Mesodermal cell (in vitro differentiated cells): Measurements from ENCODE around the gene IGFBPL1.

Experiments
- H3K27ac ChIP-seq: 2 replicates; pipeline ENCODE4 v1.7.0; 2013; ENCODE audit warnings: mild to moderate bottlenecking, low read depth, low read length, moderate library complexity; ENCODE audit not compliant: severe bottlenecking
- H3K36me3 ChIP-seq: 2 replicates; pipeline ENCODE4 v1.7.1; 2013; ENCODE audit warnings: mild to moderate bottlenecking, low read length, moderate library complexity; ENCODE audit not compliant: control insufficient read depth, insufficient read depth
- H3K4me1 ChIP-seq: one replicate; pipeline ENCODE4 v1.7.1; 2013; ENCODE audit warnings: mild to moderate bottlenecking, low read length; ENCODE audit not compliant: insufficient read depth, control insufficient read depth, poor library complexity, severe bottlenecking
- H3K4me3 ChIP-seq: 2 replicates; pipeline ENCODE4 v1.7.0; 2013; ENCODE audit warnings: low read length, control low read depth, mild to moderate bottlenecking; ENCODE audit not compliant: insufficient read depth, poor library complexity, severe bottlenecking; ENCODE audit errors: extremely low read depth
- H3K9me3 ChIP-seq: 2 replicates; pipeline ENCODE4 v1.7.1; 2013; ENCODE audit warnings: mild to moderate bottlenecking, low read length, moderate library complexity; ENCODE audit not compliant: control insufficient read depth
- WGBS, 2 experiments: methylation state at CpG; one replicate each; pipeline ENCODE4 v1.1.5; 2013; ENCODE audit warnings: missing lambda C conversion rate in 2 of 2; ENCODE audit not compliant: insufficient coverage in 2 of 2; 5-methylcytosine and 5-hydroxymethylcytosine counted together

The IGFBPL1 gene

DNA sequence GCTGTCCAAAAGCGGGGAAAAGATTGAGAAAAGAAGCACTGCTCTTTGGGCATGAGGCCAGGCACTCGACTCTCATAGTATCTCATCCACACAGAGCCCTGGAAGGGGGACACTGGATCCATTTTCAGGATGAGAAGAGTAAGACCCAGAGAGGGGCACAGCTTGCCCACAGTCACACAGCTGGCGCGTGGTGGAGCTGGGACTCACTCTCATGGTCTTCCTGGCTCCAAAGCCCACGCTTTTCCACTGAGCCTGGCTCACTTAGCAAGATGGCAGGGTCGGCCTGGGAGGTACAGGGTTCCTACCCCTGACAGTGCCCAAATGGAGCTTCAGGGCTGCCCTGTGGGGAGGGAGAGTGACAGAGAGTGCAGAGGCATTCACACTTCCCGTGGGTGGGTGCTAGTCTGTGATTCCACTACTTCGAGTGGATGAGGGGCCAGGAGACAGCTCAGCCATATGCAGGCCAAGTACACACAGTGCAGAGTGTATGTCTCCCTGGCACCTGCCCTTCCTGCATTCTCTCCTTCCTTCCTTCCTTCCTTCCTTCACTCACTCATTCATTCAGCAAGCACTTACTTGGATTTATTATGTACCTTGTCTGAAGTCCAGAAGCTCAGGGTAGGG lies 18.3 kb upstream of the IGFBPL1 start:
- 85 to 86% methylated on average over 4 to 7 of the region's 8 CpGs for WGBS, 2 experiments
- Histone ChIP-seq H3K27ac (no peak overlapping the region), H3K4me1 (peaks cover 11% of the 10 kb centered on the region), H3K4me3 (no peak overlapping the region), H3K36me3 (no peaks in the 10 kb centered on the region), H3K9me3 (no peaks in the 10 kb centered on the region)

DNA sequence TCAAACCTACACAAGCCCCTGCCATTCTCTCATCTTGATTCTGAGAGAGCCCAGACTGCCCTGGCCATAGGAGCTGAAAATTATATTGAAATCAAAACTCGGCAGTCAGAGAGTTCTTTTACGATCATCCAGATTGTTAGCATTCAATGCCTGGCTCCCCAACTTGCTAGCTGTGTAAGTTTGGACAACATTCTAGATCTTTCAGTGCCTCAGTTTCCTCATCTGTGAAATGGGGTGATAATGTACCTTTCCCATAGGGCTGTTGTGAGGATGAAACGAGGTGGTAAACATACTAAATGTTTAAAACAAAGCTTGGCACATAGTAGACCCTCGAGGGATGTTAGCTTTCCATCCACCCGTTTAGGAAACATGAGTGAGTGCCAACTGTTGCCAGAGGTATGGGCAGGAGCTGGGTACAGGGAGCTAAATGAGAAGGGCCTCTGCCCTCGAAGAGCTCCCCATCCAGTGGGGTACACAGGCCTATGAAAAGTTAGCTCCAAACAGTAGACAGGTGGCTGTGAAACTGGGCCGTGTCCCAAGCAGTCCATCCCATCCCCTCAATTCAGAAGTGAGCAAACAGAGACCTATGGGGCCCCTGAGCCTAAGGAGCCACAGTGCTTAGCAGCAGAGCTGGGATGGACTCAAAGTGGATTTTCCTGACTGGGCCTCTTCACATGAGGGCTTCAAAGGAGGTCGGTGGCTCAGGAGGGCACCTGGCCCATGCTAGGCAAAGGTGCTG lies 17.3 kb upstream of the IGFBPL1 start:
- Histone ChIP-seq H3K27ac (no peak overlapping the region), H3K4me1 (peaks cover 18% of the 10 kb centered on the region), H3K9me3 (no peaks in the 10 kb centered on the region), H3K4me3 (no peak overlapping the region), H3K36me3 (no peaks in the 10 kb centered on the region)
- 88 to 90% methylated on average over 6 to 7 of the region's 8 CpGs for WGBS, 2 experiments

DNA sequence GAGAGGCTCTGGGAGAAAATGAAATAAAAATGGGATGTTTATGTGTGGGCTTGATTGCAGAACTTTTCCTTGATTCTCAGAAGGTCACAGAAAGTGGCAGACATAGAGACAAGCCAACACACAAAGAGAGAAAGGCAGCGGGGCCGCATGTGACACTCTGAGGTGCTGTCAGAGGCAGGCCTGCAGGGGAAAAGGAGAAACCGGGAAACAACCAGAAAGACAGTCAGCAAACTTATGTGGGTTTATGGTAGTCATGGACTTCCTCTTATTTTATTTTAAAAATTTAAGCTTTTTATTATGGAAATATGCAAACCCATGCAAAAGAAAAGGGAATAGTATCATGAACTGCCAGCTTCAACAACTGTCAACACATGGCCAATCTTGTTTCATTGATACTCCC lies 16.3 kb upstream of the IGFBPL1 start:
- H3K9me3 ChIP-seq: no peaks in the 10 kb centered on the region
- no peaks in the 10 kb centered on the region for H3K36me3 ChIP-seq
- H3K4me3 ChIP-seq: no peak overlapping the region
- H3K27ac ChIP-seq: no peak overlapping the region
- WGBS, 2 experiments: 88% methylated on average over 2 of the region's 3 CpGs; no CpG with 5 or more reads in 1 of the 2 experiments
- peaks cover 18% of the 10 kb centered on the region for H3K4me1 ChIP-seq

DNA sequence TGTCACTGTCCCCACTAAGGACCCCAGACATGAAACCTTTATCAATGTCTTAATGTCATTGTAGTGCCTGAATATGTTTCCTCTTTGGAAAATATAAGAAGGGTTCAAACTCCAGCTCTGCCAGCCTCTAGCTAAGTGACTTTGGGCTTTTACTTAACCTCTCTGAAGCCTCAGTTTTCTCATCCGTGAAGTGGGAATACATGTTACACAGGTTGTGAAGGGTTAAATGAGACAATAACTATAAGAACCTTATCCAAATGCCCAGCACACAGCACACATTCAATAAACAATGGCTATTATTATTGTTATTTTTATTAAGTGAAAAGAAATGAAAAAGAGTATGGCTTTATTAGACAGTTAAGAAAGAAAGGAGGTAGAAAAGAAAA lies 15.7 kb upstream of the IGFBPL1 start:
- Histone ChIP-seq H3K36me3 (no peaks in the 10 kb centered on the region), H3K27ac (no peak overlapping the region), H3K4me3 (no peak overlapping the region), H3K4me1 (peaks cover 21% of the 10 kb centered on the region), H3K9me3 (no peaks in the 10 kb centered on the region)
- no CpG with 5 or more reads among the region's 1 CpG for WGBS, 2 experiments

DNA sequence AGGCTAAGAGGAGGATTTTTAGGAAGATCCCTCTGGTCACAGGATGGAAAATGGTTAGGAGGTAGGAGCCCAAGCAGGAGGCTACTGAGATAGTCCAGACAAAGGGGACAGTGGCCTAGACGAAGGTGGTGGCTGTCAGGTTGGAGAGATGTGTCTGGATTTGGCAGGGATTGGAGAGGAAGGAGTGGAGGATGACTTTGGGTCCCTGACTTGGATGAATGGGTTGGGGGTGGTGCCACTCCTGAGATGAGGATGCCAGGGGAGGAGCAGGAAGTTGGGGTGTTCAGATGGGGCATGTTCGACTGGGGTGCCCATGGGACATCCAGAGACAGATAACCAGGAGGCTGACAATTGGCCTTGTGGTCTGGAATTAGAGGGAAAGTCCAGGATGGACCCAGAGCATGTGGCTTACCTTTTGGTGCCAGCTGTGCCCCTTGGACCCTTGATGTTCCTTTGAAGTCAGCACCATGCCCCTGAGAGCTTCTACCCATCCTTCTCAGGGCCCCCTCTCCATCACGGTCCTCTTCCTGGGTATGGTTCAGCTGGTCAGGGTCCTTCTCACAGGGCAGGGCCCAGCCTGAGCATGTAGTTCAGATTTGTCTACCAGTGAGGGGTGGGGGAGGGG lies 15.1 kb upstream of the IGFBPL1 start:
- H3K9me3 ChIP-seq: no peaks in the 10 kb centered on the region

DNA sequence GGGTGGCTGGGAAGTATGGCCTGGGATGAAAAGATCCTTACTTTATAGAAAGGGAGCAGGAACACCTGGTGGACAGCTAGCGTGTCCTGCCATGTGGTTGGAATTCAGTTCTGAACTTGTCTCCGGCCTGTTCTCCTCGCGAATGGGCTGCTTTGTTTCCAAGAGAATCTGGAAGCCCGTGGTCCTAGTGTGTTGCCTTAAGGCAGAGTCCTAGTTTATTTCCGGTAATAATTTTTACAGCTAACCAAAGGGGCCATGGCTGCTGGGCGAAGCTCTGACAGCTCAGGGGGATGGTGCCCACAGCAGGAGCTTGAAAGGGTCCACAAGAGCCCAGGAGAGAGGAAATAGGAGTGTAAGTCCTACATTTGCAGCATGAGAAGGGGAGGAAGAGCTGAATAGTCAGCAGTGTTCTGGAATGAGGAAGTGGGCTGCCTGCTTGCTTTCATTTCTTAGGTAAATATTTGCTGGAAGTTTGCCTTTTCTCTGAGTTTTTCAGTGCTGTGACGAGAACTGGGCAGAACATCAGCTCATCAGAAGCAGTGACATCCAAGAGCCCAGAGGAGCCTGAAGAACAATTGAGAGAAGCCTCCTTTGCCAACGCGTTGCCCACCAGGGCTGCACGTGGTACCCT lies 13.1 kb upstream of the IGFBPL1 start:
- peaks cover 18% of the 10 kb centered on the region for H3K4me1 ChIP-seq
- H3K4me3 ChIP-seq: no peak overlapping the region
- H3K9me3 ChIP-seq: no peaks in the 10 kb centered on the region
- no peak overlapping the region for H3K27ac ChIP-seq
- no peaks in the 10 kb centered on the region for H3K36me3 ChIP-seq
- WGBS, 2 experiments: 87 to 88% methylated on average over 10 of the region's 11 CpGs

More for the DNA sequence above, 15.1 kb upstream of the IGFBPL1 start:
- Histone ChIP-seq H3K4me1 (peaks cover 25% of the 10 kb centered on the region), H3K27ac (no peak overlapping the region), H3K4me3 (no peak overlapping the region), H3K36me3 (no peaks in the 10 kb centered on the region)
- 95 to 97% methylated on average over 3 of the region's 3 CpGs for WGBS, 2 experiments

DNA sequence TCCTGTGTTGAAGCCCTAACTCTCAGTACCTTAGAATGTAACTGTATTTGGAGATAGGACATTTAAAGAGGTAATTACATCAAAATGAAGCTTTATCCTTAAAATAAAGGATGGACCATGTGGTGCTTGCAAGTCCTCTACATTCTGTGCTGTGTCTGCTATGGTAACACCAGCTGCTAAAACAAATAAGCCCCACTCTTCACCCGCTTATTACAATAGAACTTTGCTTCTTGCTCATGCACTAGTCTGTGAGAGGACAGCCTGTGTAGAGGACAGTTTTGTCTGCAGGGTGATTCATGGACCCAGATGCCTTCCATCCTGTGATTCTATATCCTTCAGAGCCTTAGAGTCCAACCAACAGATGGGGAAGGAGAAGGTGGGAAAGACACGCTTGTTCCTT lies 12.5 kb upstream of the IGFBPL1 start:
- WGBS, 2 experiments: 80% methylated on average over 1 of the region's 2 CpGs; no CpG with 5 or more reads in 1 of the 2 experiments
- Histone ChIP-seq H3K4me3 (no peak overlapping the region), H3K36me3 (no peaks in the 10 kb centered on the region), H3K9me3 (no peaks in the 10 kb centered on the region), H3K27ac (no peak overlapping the region), H3K4me1 (peaks cover 18% of the 10 kb centered on the region)

DNA sequence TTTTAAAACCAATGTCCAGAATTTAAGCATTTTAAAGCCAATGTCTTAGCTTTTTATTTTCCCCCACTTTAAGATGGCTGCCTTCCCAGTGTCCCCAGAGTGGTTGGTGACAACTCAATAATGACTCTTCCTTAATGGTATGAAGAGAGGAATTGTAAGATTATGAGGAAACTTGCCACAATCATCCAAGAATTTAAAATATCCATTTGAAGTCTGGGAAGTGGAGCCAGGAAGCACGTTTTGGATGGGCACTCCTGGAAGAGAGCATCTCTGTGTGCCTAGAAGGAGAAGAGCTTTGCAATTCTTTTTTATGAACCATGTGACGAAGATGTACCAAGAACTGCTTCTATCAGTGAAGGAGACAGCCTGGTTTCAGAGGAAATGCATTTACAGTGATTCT lies 11.3 kb upstream of the IGFBPL1 start:
- Histone ChIP-seq H3K36me3 (no peaks in the 10 kb centered on the region), H3K4me1 (peaks cover 18% of the 10 kb centered on the region), H3K9me3 (no peaks in the 10 kb centered on the region), H3K4me3 (no peak overlapping the region), H3K27ac (no peak overlapping the region)
- 69 to 94% methylated on average over 2 of the region's 2 CpGs for WGBS, 2 experiments

DNA sequence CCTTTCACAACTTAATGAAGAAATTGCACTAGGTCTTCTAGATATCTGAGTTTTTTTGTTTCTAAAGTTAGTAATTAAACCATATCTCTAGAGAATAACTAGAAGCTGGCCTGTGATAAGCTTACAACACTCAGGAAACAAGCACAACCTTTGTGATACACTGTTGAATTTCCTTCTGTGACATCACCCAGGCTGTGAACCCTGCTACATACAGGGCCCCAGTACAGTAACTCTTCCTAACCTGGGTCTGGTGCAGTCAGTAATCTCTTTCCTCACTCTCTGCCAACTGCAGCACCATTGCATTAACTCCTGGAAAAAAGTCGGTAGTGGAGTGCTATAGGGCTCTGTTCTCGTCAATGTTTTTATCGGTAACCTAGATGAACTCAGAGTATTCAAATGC lies 10.6 kb upstream of the IGFBPL1 start:
- Histone ChIP-seq H3K4me3 (no peak overlapping the region), H3K9me3 (no peaks in the 10 kb centered on the region), H3K4me1 (peaks cover 18% of the 10 kb centered on the region), H3K36me3 (no peaks in the 10 kb centered on the region), H3K27ac (no peak overlapping the region)
- 94 to 100% methylated on average over 1 to 3 of the region's 3 CpGs for WGBS, 2 experiments

DNA sequence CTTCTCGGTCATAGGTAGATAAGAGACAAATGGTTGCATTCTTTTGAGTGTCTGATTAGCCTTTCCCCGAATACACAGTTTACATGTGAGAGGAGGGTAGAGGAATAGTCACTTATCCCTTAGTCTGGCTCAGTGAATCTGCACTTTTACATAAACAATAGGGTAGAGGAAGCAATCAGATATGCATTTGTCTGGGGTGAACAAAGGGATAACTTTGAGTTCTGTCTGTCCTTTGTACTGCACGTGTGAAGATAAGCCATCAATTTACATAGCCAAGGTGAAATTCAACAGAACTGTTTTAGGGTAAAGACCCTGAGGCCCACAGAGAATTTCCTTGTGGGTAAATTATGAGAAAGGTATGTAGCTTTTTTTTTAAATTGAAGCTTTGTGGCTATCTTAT lies 10.1 kb upstream of the IGFBPL1 start:
- H3K36me3 ChIP-seq: no peaks in the 10 kb centered on the region
- 0 to 53% methylated on average over 1 to 2 of the region's 3 CpGs for WGBS, 2 experiments
- peaks cover 18% of the 10 kb centered on the region for H3K4me1 ChIP-seq
- no peaks in the 10 kb centered on the region for H3K9me3 ChIP-seq
- H3K4me3 ChIP-seq: no peak overlapping the region
- H3K27ac ChIP-seq: no peak overlapping the region
